ENCODE measurements around the gene KLF2.

GRCh38 chr19:16324384-16325160, at the start of gene KLF2:
- TF ChIP-seq CTCF (conservative IDR thresholded peaks at IDR 0.05 in 1 of 2, IDR thresholded peaks at IDR 0.05 in 1 of 2; ENCODE audit: low read depth in 1 of 2, low read length in 2 of 2) (no peak), EZH2 (IDR thresholded peaks at IDR 0.05; ENCODE audit: low read length, missing control alignments) (no peak)

Measured in fibroblast of lung (primary cell).